Measurements from ENCODE around the gene CRADD.
A peak's percentile ranks its signal among the peaks of the same experiment; 100 is the strongest.

The CRADD gene

GRCh38 chr12:93784339-93785086, 107.3 kb downstream of the CRADD start:
- H3K36me3 ChIP-seq (replicated peaks), result no peaks in the 10 kb centered on the region
- no peak overlapping the region for H3K4me3 ChIP-seq (ENCODE audit: low read depth, low read length)
- TF ChIP-seq, protein P1, sequence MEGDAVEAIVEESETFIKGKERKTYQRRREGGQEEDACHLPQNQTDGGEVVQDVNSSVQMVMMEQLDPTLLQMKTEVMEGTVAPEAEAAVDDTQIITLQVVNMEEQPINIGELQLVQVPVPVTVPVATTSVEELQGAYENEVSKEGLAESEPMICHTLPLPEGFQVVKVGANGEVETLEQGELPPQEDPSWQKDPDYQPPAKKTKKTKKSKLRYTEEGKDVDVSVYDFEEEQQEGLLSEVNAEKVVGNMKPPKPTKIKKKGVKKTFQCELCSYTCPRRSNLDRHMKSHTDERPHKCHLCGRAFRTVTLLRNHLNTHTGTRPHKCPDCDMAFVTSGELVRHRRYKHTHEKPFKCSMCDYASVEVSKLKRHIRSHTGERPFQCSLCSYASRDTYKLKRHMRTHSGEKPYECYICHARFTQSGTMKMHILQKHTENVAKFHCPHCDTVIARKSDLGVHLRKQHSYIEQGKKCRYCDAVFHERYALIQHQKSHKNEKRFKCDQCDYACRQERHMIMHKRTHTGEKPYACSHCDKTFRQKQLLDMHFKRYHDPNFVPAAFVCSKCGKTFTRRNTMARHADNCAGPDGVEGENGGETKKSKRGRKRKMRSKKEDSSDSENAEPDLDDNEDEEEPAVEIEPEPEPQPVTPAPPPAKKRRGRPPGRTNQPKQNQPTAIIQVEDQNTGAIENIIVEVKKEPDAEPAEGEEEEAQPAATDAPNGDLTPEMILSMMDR (IDR thresholded peaks at IDR 0.05; ENCODE audit: low read depth, low read length, missing control alignments), result no peak
- no peaks in the 10 kb centered on the region for H3K27me3 ChIP-seq (replicated peaks)
- peak; percentile 63 for DNase-seq
- peak overlapping the region; percentile 95 for H3K27ac ChIP-seq
- in situ Hi-C loops (cut with HindIII; ENCODE audit: low pct_ligation_motif_present, low sequenced_read_pairs), result no loop called here

DNA sequence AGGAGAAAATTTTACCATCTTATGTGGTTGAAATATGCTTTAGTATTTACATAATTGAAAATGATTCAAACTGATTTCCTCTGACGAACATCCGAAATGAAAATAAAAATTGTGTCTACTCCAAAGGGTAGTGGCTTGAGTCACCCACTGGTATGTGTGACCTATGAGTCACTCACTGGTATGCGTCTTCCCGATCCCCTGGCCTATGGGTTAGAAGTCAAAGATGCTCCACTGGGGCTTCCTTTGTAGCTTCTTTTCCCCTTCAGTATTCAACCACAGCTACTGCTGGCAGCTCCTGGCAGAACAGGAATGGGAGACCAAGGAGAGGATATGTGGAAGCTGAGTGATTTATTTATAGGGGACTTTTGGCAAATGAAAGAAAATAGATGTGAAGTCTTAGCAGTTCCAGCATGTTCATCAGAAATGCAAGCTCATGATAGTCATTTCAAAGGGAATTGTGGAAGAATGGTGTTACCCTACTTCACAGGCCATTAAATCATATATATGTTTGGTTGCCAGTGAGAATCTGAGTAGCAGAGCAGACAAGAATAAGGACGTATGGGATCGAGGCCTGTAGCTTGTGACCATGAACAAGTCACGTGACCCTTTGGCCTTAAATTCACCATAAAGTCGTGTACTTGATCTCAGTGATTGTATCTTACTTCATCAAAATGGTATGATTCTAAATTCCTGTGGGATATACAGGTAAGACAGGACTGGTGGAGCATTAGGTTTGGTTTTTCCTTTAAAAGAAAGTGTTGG, 108.3 kb downstream of the CRADD start:
- TF ChIP-seq, protein P1 (IDR thresholded peaks at IDR 0.05; ENCODE audit: low read depth, low read length, missing control alignments), result no peak
- in situ Hi-C loops (cut with HindIII; ENCODE audit: low pct_ligation_motif_present, low sequenced_read_pairs), result no loop called here
- DNase-seq, result peak; percentile 96
- H3K27me3 ChIP-seq (replicated peaks), result no peaks in the 10 kb centered on the region
- H3K4me3 ChIP-seq (ENCODE audit: low read depth, low read length), result no peak overlapping the region
- no peaks in the 10 kb centered on the region for H3K36me3 ChIP-seq (replicated peaks)
- H3K27ac ChIP-seq, result peak overlapping the region; percentile 95

GRCh38 chr12:93786656-93787397, 109.7 kb downstream of the CRADD start:
- no peak overlapping the region for H3K4me3 ChIP-seq (ENCODE audit: low read depth, low read length)
- no peaks in the 10 kb centered on the region for H3K36me3 ChIP-seq (replicated peaks)
- TF ChIP-seq, protein P1 (IDR thresholded peaks at IDR 0.05; ENCODE audit: low read depth, low read length, missing control alignments), result no peak
- no peak for DNase-seq
- H3K27me3 ChIP-seq (replicated peaks), result no peaks in the 10 kb centered on the region
- in situ Hi-C loops (cut with HindIII; ENCODE audit: low pct_ligation_motif_present, low sequenced_read_pairs), result no loop called here
- peak overlapping the region; percentile 95 for H3K27ac ChIP-seq

DNA sequence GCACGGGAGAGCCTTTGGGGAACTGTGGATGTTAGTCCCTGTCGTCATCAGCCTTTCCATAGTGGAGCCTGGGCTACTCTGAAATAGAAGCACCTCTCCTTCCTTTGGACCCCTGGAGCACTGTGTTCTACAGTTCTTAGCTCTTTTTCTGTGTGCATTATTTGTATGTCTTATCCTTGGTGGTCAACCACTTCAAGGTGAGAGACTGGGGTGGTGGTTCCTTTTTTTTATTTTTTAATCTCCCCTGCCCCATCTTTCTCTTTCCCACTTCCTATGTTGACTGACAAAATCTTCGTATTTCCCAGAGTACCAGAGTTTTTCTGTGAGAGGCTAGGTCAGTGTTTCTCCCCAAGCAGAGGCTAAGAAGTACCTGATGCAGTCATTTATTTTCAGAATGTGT, 111.7 kb downstream of the CRADD start:
- Histone ChIP-seq H3K27me3 (replicated peaks) (no peaks in the 10 kb centered on the region), H3K27ac (no peak overlapping the region), H3K36me3 (replicated peaks) (no peaks in the 10 kb centered on the region), H3K4me3 (ENCODE audit: low read depth, low read length) (no peak overlapping the region)
- DNase-seq, result no peak
- TF ChIP-seq, protein P1 (IDR thresholded peaks at IDR 0.05; ENCODE audit: low read depth, low read length, missing control alignments), result no peak
- in situ Hi-C loops (cut with HindIII; ENCODE audit: low pct_ligation_motif_present, low sequenced_read_pairs), result no loop called here

DNA sequence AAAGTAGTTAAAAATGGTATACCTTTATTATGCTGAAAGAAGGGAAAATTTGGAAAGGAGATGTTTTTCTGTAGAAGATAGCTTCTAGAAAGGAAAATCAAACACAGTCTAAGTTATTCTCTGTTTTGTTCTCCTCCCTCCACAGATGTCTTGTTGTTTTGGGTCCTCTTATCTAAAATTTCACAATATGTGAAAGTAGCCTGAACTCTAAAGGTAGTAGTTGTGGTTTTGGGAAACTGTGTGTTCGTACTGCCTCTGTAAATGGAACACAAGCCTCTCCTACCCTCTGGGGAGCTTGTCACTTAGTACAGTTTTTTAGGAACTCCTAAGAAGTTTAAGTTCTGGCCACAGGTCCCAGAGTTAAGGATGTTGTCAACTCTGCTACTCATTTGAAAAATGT, 112.6 kb downstream of the CRADD start:
- Histone ChIP-seq H3K36me3 (replicated peaks) (no peaks in the 10 kb centered on the region), H3K4me3 (ENCODE audit: low read depth, low read length) (no peak overlapping the region), H3K27ac (peak overlapping the region; percentile 67), H3K27me3 (replicated peaks) (no peaks in the 10 kb centered on the region)
- in situ Hi-C loops (cut with HindIII; ENCODE audit: low pct_ligation_motif_present, low sequenced_read_pairs), result no loop called here
- TF ChIP-seq, protein P1 (IDR thresholded peaks at IDR 0.05; ENCODE audit: low read depth, low read length, missing control alignments), result no peak
- no peak for DNase-seq

All from brain microvascular endothelial cell (primary cell).